Memory B cell (primary cell): Measurements from ENCODE around the gene TNP1.

Experiments
- ATAC-seq: fragments of 150-1000 bp; cut with Tn5 transposase; 2 replicates; pipeline ENCODE4 v1.10.0; 2021; ENCODE audit warnings: low read depth, mild to moderate bottlenecking, moderate library complexity
- DNase-seq, 2 donors: peaks; one replicate each; pipeline ENCODE4 v3.0.0; 2022; ENCODE audit warnings: low spot score in 2 of 2
- H3K27ac Mint-ChIP-seq: one replicate; pipeline ENCODE4 v1.8.0; 2022; ENCODE audit warnings: mild to moderate bottlenecking, moderate library complexity, mixed read lengths
- H3K27me3 Mint-ChIP-seq: one replicate; pipeline ENCODE4 v1.8.0; 2022; ENCODE audit warnings: mixed read lengths
- H3K36me3 Mint-ChIP-seq: one replicate; pipeline ENCODE4 v1.8.0; 2022; ENCODE audit warnings: mild to moderate bottlenecking, mixed read lengths
- H3K4me1 Mint-ChIP-seq: one replicate; pipeline ENCODE4 v1.8.0; 2022; ENCODE audit warnings: mixed read lengths
- H3K4me3 Mint-ChIP-seq: one replicate; pipeline ENCODE4 v1.8.0; 2022; ENCODE audit warnings: mild to moderate bottlenecking, moderate library complexity, mixed read lengths
- H3K9me3 Mint-ChIP-seq: one replicate; pipeline ENCODE4 v1.8.0; 2022; ENCODE audit warnings: mixed read lengths

TNP1 gene

GRCh38 chr2:216859944-216860343, at the start of gene TNP1:
Gene TNP1, minus strand, starts transcription at chr2:216860064. Its CDS starts 30 bp downstream, at chr2:216860034.
- no peaks in the 10 kb centered on the region for H3K9me3 Mint-ChIP-seq
- H3K27me3 Mint-ChIP-seq = peaks cover 10% of the 10 kb centered on the region
- H3K4me1 Mint-ChIP-seq = no peaks in the 10 kb centered on the region
- no peak within 1 kb of the TSS for H3K27ac Mint-ChIP-seq
- H3K36me3 Mint-ChIP-seq = no peaks in the 10 kb centered on the region
- ATAC-seq = no peak
- DNase-seq = no peak
- H3K4me3 Mint-ChIP-seq = no peak within 1 kb of the TSS

- Mint-ChIP-seq H3K36me3 (no peaks in the 10 kb centered on the region), H3K9me3 (peaks cover 7% of the 10 kb centered on the region), H3K27me3 (peaks cover 6% of the 10 kb centered on the region), H3K4me3 (no peak overlapping the region), H3K4me1 (no peaks in the 10 kb centered on the region), H3K27ac (no peak overlapping the region)
- ATAC-seq (no peak), DNase-seq (no peak)
Measured at GRCh38 chr2:216908300-216908699, 48.4 kb upstream of the TNP1 start.

GRCh38 chr2:216905649-216906329, 45.9 kb upstream of the TNP1 start:
- no peaks in the 10 kb centered on the region for H3K36me3 Mint-ChIP-seq
- H3K4me1 Mint-ChIP-seq = no peaks in the 10 kb centered on the region
- H3K27ac Mint-ChIP-seq = no peak overlapping the region
- peaks cover 11% of the 10 kb centered on the region for H3K9me3 Mint-ChIP-seq
- H3K27me3 Mint-ChIP-seq = peaks cover 3% of the 10 kb centered on the region
- ATAC-seq (no peak), DNase-seq (no peak)
- no peak overlapping the region for H3K4me3 Mint-ChIP-seq

GRCh38 chr2:216904974-216905373, 45.1 kb upstream of the TNP1 start:
- H3K27ac Mint-ChIP-seq = no peak overlapping the region
- no peak for DNase-seq
- H3K36me3 Mint-ChIP-seq = no peaks in the 10 kb centered on the region
- peaks cover 12% of the 10 kb centered on the region for H3K9me3 Mint-ChIP-seq
- H3K27me3 Mint-ChIP-seq = peaks cover 4% of the 10 kb centered on the region
- no peaks in the 10 kb centered on the region for H3K4me1 Mint-ChIP-seq
- ATAC-seq = no peak
- no peak overlapping the region for H3K4me3 Mint-ChIP-seq

- H3K9me3 Mint-ChIP-seq = peaks cover 12% of the 10 kb centered on the region
- H3K27ac Mint-ChIP-seq = no peak overlapping the region
- H3K4me1 Mint-ChIP-seq = no peaks in the 10 kb centered on the region
- peaks cover 4% of the 10 kb centered on the region for H3K27me3 Mint-ChIP-seq
- ATAC-seq = no peak
- no peaks in the 10 kb centered on the region for H3K36me3 Mint-ChIP-seq
- no peak overlapping the region for H3K4me3 Mint-ChIP-seq
- DNase-seq = no peak
Measured at GRCh38 chr2:216904554-216904953, 44.7 kb upstream of the TNP1 start.

GRCh38 chr2:216903470-216903869, 43.6 kb upstream of the TNP1 start:
- H3K27ac Mint-ChIP-seq = no peak overlapping the region
- H3K9me3 Mint-ChIP-seq = peaks cover 14% of the 10 kb centered on the region
- DNase-seq (no peak), ATAC-seq (no peak)
- no peaks in the 10 kb centered on the region for H3K4me1 Mint-ChIP-seq
- peaks cover 3% of the 10 kb centered on the region for H3K27me3 Mint-ChIP-seq
- no peaks in the 10 kb centered on the region for H3K36me3 Mint-ChIP-seq
- H3K4me3 Mint-ChIP-seq = no peak overlapping the region

- Mint-ChIP-seq H3K27me3 (peaks cover 4% of the 10 kb centered on the region), H3K27ac (no peak overlapping the region)
- no peak for ATAC-seq
Measured at GRCh38 chr2:216901273-216901672, 41.4 kb upstream of the TNP1 start.

GRCh38 chr2:216900406-216900805, 40.5 kb upstream of the TNP1 start:
- Mint-ChIP-seq H3K9me3 (peaks cover 15% of the 10 kb centered on the region), H3K36me3 (no peaks in the 10 kb centered on the region), H3K4me1 (no peaks in the 10 kb centered on the region)

More at GRCh38 chr2:216901273-216901672, 41.4 kb upstream of the TNP1 start:
- DNase-seq = no peak
- Mint-ChIP-seq H3K36me3 (no peaks in the 10 kb centered on the region), H3K4me3 (no peak overlapping the region), H3K9me3 (peaks cover 15% of the 10 kb centered on the region), H3K4me1 (no peaks in the 10 kb centered on the region)

GRCh38 chr2:216897561-216898203, 37.8 kb upstream of the TNP1 start:
- no peak overlapping the region for H3K27ac Mint-ChIP-seq
- DNase-seq (no peak), ATAC-seq (no peak)
- H3K27me3 Mint-ChIP-seq = peaks cover 3% of the 10 kb centered on the region
- H3K4me1 Mint-ChIP-seq = no peaks in the 10 kb centered on the region
- H3K9me3 Mint-ChIP-seq = peaks cover 7% of the 10 kb centered on the region
- no peak overlapping the region for H3K4me3 Mint-ChIP-seq
- H3K36me3 Mint-ChIP-seq = no peaks in the 10 kb centered on the region

More at GRCh38 chr2:216900406-216900805, 40.5 kb upstream of the TNP1 start:
- no peak for ATAC-seq
- no peak for DNase-seq
- H3K4me3 Mint-ChIP-seq = no peak overlapping the region
- peaks cover 4% of the 10 kb centered on the region for H3K27me3 Mint-ChIP-seq
- no peak overlapping the region for H3K27ac Mint-ChIP-seq

GRCh38 chr2:216890138-216890537, 30.3 kb upstream of the TNP1 start:
- H3K4me3 Mint-ChIP-seq = no peak overlapping the region
- no peaks in the 10 kb centered on the region for H3K4me1 Mint-ChIP-seq
- DNase-seq = no peak
- no peaks in the 10 kb centered on the region for H3K36me3 Mint-ChIP-seq
- no peaks in the 10 kb centered on the region for H3K9me3 Mint-ChIP-seq
- no peak for ATAC-seq
- H3K27me3 Mint-ChIP-seq = peaks cover 3% of the 10 kb centered on the region
- H3K27ac Mint-ChIP-seq = no peak overlapping the region

GRCh38 chr2:216888887-216889622, 29.2 kb upstream of the TNP1 start:
- DNase-seq = no peak
- Mint-ChIP-seq H3K4me3 (no peak overlapping the region), H3K27me3 (peaks cover 3% of the 10 kb centered on the region), H3K4me1 (no peaks in the 10 kb centered on the region), H3K27ac (no peak overlapping the region), H3K36me3 (no peaks in the 10 kb centered on the region), H3K9me3 (no peaks in the 10 kb centered on the region)
- ATAC-seq = no peak

- Mint-ChIP-seq H3K36me3 (no peaks in the 10 kb centered on the region), H3K9me3 (no peaks in the 10 kb centered on the region), H3K27ac (no peak overlapping the region), H3K4me3 (no peak overlapping the region), H3K27me3 (peaks cover 3% of the 10 kb centered on the region), H3K4me1 (no peaks in the 10 kb centered on the region)
- no peak for DNase-seq
- ATAC-seq = no peak
Measured at GRCh38 chr2:216888081-216888480, 28.2 kb upstream of the TNP1 start.

- no peaks in the 10 kb centered on the region for H3K9me3 Mint-ChIP-seq
- no peak overlapping the region for H3K27ac Mint-ChIP-seq
- ATAC-seq = no peak
- DNase-seq = no peak
- no peaks in the 10 kb centered on the region for H3K36me3 Mint-ChIP-seq
- peaks cover 3% of the 10 kb centered on the region for H3K27me3 Mint-ChIP-seq
- no peaks in the 10 kb centered on the region for H3K4me1 Mint-ChIP-seq
- H3K4me3 Mint-ChIP-seq = no peak overlapping the region
Measured at GRCh38 chr2:216887138-216887537, 27.3 kb upstream of the TNP1 start.

- Mint-ChIP-seq H3K4me1 (no peaks in the 10 kb centered on the region), H3K27ac (no peak overlapping the region), H3K27me3 (peaks cover under 1% of the 10 kb centered on the region), H3K9me3 (no peaks in the 10 kb centered on the region), H3K4me3 (no peak overlapping the region), H3K36me3 (no peaks in the 10 kb centered on the region)
- no peak for ATAC-seq
- no peak for DNase-seq
Measured at GRCh38 chr2:216885117-216885553, 25.3 kb upstream of the TNP1 start.
